Urothelium cell line (cell line): Measurements from ENCODE around the gene ASIC1.
A peak's percentile ranks its signal among the peaks of the same experiment; 100 is the strongest.

Experiments
- DNase-seq: peaks from one replicate; pipeline ENCODE4 v3.0.0; 2011; ENCODE audit warnings: low spot score, mixed read lengths
- FAIRE-seq: peaks from 2 replicates; lab custom pipeline; 2011; peaks lifted over from hg19 to GRCh38; lab: Jason Lieb, UNC

ASIC1 gene

GRCh38 chr12:50132505-50133135 lies 75.2 kb downstream of the ASIC1 start:
- DNase-seq (peak; percentile 40), FAIRE-seq (no peak)
